ENCODE measurements around the gene TNFRSF1B.

TNFRSF1B gene

GRCh38 chr1:12171206-12172041, 4.6 kb downstream of the TNFRSF1B start:
- DNase-seq (ENCODE audit: insufficient read length, low spot score) (no peak), FAIRE-seq (no peak)
- no peak for TF ChIP-seq POLR2A (IDR thresholded peaks at IDR 0.05; ENCODE audit: low read depth, low read length)

GRCh38 chr1:12172042-12172851, 5.5 kb downstream of the TNFRSF1B start:
- no peak for TF ChIP-seq POLR2A (IDR thresholded peaks at IDR 0.05; ENCODE audit: low read depth, low read length)
- no peak for FAIRE-seq
- no peak for DNase-seq (ENCODE audit: insufficient read length, low spot score)

GRCh38 chr1:12173041-12173509, 6.3 kb downstream of the TNFRSF1B start:
- DNase-seq (ENCODE audit: insufficient read length, low spot score) (no peak), FAIRE-seq (no peak)
- TF ChIP-seq POLR2A (IDR thresholded peaks at IDR 0.05; ENCODE audit: low read depth, low read length), result no peak

- FAIRE-seq, result no peak
- no peak for TF ChIP-seq POLR2A (IDR thresholded peaks at IDR 0.05; ENCODE audit: low read depth, low read length)
- DNase-seq (ENCODE audit: insufficient read length, low spot score), result no peak
Measured at GRCh38 chr1:12173631-12174121, 6.9 kb downstream of the TNFRSF1B start.

GRCh38 chr1:12174924-12175810, 8.4 kb downstream of the TNFRSF1B start:
- FAIRE-seq (no peak), DNase-seq (ENCODE audit: insufficient read length, low spot score) (no peak)
- TF ChIP-seq POLR2A (IDR thresholded peaks at IDR 0.05; ENCODE audit: low read depth, low read length), result no peak

GRCh38 chr1:12176298-12177118, 9.7 kb downstream of the TNFRSF1B start:
- no peak for TF ChIP-seq POLR2A (IDR thresholded peaks at IDR 0.05; ENCODE audit: low read depth, low read length)
- no peak for FAIRE-seq
- DNase-seq (ENCODE audit: insufficient read length, low spot score), result no peak

GRCh38 chr1:12177156-12177998, 10.6 kb downstream of the TNFRSF1B start:
- no peak for FAIRE-seq
- no peak for DNase-seq (ENCODE audit: insufficient read length, low spot score)

GRCh38 chr1:12177999-12178441, 11.2 kb downstream of the TNFRSF1B start:
- no peak for TF ChIP-seq POLR2A (IDR thresholded peaks at IDR 0.05; ENCODE audit: low read depth, low read length)
- DNase-seq (ENCODE audit: insufficient read length, low spot score) (peak; percentile 47), FAIRE-seq (no peak)

More at GRCh38 chr1:12177156-12177998, 10.6 kb downstream of the TNFRSF1B start:
- TF ChIP-seq POLR2A (IDR thresholded peaks at IDR 0.05; ENCODE audit: low read depth, low read length), result no peak

- DNase-seq (ENCODE audit: insufficient read length, low spot score), result no peak
- no peak for FAIRE-seq
- no peak for TF ChIP-seq POLR2A (IDR thresholded peaks at IDR 0.05; ENCODE audit: low read depth, low read length)
Measured at GRCh38 chr1:12178511-12178910, 11.7 kb downstream of the TNFRSF1B start.

GRCh38 chr1:12179111-12179519, 12.3 kb downstream of the TNFRSF1B start:
- no peak for FAIRE-seq
- TF ChIP-seq POLR2A (IDR thresholded peaks at IDR 0.05; ENCODE audit: low read depth, low read length), result no peak
- peak; percentile 62 for DNase-seq (ENCODE audit: insufficient read length, low spot score)

GRCh38 chr1:12179676-12180075, 12.9 kb downstream of the TNFRSF1B start:
- no peak for TF ChIP-seq POLR2A (IDR thresholded peaks at IDR 0.05; ENCODE audit: low read depth, low read length)
- FAIRE-seq, result no peak
- no peak for DNase-seq (ENCODE audit: insufficient read length, low spot score)

GRCh38 chr1:12180315-12180714, 13.5 kb downstream of the TNFRSF1B start:
- no peak for DNase-seq (ENCODE audit: insufficient read length, low spot score)
- no peak for FAIRE-seq
- TF ChIP-seq POLR2A (IDR thresholded peaks at IDR 0.05; ENCODE audit: low read depth, low read length), result no peak

All from H54 (cell line).